Measurements from ENCODE around the gene FBXL15. TPM values are rescaled to one million over a fixed set of nuclear protein-coding genes. Genes with fewer than 3 reads are reported as not detected.

Gene FBXL15, protein sequence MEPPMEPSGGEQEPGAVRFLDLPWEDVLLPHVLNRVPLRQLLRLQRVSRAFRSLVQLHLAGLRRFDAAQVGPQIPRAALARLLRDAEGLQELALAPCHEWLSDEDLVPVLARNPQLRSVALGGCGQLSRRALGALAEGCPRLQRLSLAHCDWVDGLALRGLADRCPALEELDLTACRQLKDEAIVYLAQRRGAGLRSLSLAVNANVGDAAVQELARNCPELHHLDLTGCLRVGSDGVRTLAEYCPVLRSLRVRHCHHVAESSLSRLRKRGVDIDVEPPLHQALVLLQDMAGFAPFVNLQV
- 10 to 100 TPM; 13.5 to 15.2 TPM for total RNA-seq

DNA sequence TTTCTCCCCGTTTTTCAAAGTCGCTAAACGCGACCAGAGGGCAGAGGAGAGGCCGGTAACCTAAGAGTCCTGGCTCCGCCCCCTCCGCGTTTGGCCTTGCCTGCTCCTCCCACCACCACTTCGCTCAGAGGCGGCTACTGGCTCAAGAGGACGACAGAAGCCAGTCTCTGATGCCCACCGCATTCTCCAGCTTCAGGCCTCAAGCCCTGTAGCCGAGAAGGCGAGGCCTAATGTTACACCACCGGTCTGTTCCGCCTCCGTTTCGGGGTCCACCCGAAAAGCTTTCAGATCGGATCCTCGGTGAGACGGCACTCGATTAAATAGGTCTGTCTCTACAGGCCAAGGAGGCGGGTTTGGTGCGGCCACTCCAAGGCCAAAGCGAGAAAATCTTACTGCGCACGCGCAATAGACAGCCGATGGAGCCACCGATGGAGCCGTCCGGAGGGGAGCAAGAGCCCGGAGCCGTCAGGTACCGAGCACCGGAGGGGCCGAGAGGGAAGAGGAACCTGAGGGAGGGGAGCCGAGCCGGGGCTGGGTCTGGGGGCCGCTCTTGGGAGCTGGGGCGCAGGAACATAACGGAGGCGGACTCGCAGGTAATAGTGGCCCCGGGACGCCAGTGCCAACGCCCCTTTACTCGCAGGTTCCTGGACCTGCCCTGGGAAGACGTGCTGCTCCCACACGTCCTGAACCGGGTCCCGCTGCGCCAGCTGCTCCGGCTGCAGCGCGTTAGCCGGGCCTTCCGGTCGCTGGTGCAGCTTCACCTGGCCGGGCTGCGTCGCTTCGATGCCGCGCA, at the start of gene FBXL15:
Gene FBXL15, plus strand, starts transcription at position 123 of the 793 bp plus-strand sequence. Its CDS starts 294 bp downstream, at position 417.
- DNase-seq (peak; percentile 98), ATAC-seq (peak; percentile 87)
- H3K9me3 Mint-ChIP-seq (ENCODE audit: low read depth), result no peaks in the 10 kb centered on the region
- peaks cover 40% of the 10 kb centered on the region for H3K4me1 Mint-ChIP-seq
- H3K27me3 Mint-ChIP-seq, result peaks cover 21% of the 10 kb centered on the region
- peak within 1 kb of the TSS; percentile 95 for H3K27ac Mint-ChIP-seq
- H3K36me3 Mint-ChIP-seq, result peaks cover 1% of the 10 kb centered on the region
- peak within 1 kb of the TSS; percentile 97 for H3K4me3 Mint-ChIP-seq
- CTCF ChIA-PET, result interaction anchor here (0.6 to 7.2 kb wide), 23 partner anchors 11 to 883 kb away, joined by 3 to 82 read pairs (median 4); partner anchors contain the start of genes C10orf95, CUEDC2, GBF1 and NFKB2

- Mint-ChIP-seq H3K4me1 (no peaks in the 10 kb centered on the region), H3K4me3 (no peak overlapping the region), H3K27ac (no peak overlapping the region), H3K9me3 (ENCODE audit: low read depth) (no peaks in the 10 kb centered on the region), H3K27me3 (no peaks in the 10 kb centered on the region), H3K36me3 (peaks cover 46% of the 10 kb centered on the region)
- CTCF ChIA-PET, result interaction anchor here (1.3 to 4.4 kb wide), 4 partner anchors 19 to 212 kb away, joined by 3 to 27 read pairs (median 12); no protein-coding TSS in a partner anchor
- no peak for ATAC-seq
- no peak for DNase-seq
Measured at GRCh38 chr10:102371295-102371694, 49.3 kb upstream of the FBXL15 start.

- peaks cover 33% of the 10 kb centered on the region for H3K36me3 Mint-ChIP-seq
Measured at GRCh38 chr10:102375250-102375649, 45.4 kb upstream of the FBXL15 start.

DNA sequence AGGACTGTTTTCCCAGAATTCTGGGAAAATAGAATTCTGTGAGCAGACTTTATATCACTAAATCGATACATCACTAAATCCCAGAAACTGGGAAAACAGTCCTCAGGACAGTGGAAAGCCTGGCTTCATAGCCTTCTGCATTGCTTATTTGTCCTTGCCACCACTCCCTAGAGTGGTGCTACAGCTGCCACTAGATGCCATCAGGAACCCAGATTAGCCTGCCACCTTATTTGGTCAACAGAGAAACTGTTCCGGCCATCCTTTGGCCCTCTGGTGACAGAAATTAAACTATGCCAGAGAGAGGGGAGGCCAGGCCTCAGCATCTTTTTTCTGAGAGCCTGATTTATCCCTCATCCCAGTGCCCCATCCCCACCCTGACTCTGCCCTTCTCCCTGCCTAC, 44.8 kb upstream of the FBXL15 start:
- CTCF ChIA-PET, result interaction anchor here (0.9 to 1.2 kb wide), 3 partner anchors 8 to 146 kb away, joined by 3 to 6 read pairs (median 3); no protein-coding TSS in a partner anchor
- no peaks in the 10 kb centered on the region for H3K9me3 Mint-ChIP-seq (ENCODE audit: low read depth)
- ATAC-seq (no peak), DNase-seq (no peak)
- H3K27ac Mint-ChIP-seq, result no peak overlapping the region
- no peak overlapping the region for H3K4me3 Mint-ChIP-seq
- no peaks in the 10 kb centered on the region for H3K27me3 Mint-ChIP-seq
- H3K36me3 Mint-ChIP-seq, result peaks cover 29% of the 10 kb centered on the region
- H3K4me1 Mint-ChIP-seq, result no peaks in the 10 kb centered on the region

More at GRCh38 chr10:102375250-102375649, 45.4 kb upstream of the FBXL15 start:
- H3K27me3 Mint-ChIP-seq, result no peaks in the 10 kb centered on the region
- H3K9me3 Mint-ChIP-seq (ENCODE audit: low read depth), result no peaks in the 10 kb centered on the region
- no peak overlapping the region for H3K27ac Mint-ChIP-seq
- CTCF ChIA-PET, result interaction anchor here (0.9 kb wide), 2 partner anchors 9 to 23 kb away, joined by 3 read pairs; no protein-coding TSS in a partner anchor
- no peak overlapping the region for H3K4me3 Mint-ChIP-seq
- no peak for ATAC-seq
- no peaks in the 10 kb centered on the region for H3K4me1 Mint-ChIP-seq
- DNase-seq, result no peak

GRCh38 chr10:102376901-102377300, 43.7 kb upstream of the FBXL15 start:
- Mint-ChIP-seq H3K4me3 (no peak overlapping the region), H3K27me3 (no peaks in the 10 kb centered on the region), H3K4me1 (no peaks in the 10 kb centered on the region), H3K36me3 (peaks cover 21% of the 10 kb centered on the region), H3K9me3 (ENCODE audit: low read depth) (no peaks in the 10 kb centered on the region), H3K27ac (no peak overlapping the region)
- DNase-seq, result no peak
- CTCF ChIA-PET, result no interaction called here
- ATAC-seq, result no peak

GRCh38 chr10:102379383-102379782, 41.3 kb upstream of the FBXL15 start:
- Mint-ChIP-seq H3K36me3 (peaks cover 18% of the 10 kb centered on the region), H3K4me1 (no peaks in the 10 kb centered on the region), H3K27ac (no peak overlapping the region), H3K9me3 (ENCODE audit: low read depth) (no peaks in the 10 kb centered on the region), H3K4me3 (no peak overlapping the region), H3K27me3 (no peaks in the 10 kb centered on the region)
- CTCF ChIA-PET, result interaction anchor here (0.8 to 1.6 kb wide), 3 partner anchors 20 to 150 kb away, joined by 4 to 5 read pairs (median 4); no protein-coding TSS in a partner anchor
- DNase-seq (no peak), ATAC-seq (no peak)

GRCh38 chr10:102381983-102382382, 38.7 kb upstream of the FBXL15 start:
- ATAC-seq, result no peak
- Mint-ChIP-seq H3K27ac (peak overlapping the region; percentile 42), H3K4me1 (no peaks in the 10 kb centered on the region), H3K9me3 (ENCODE audit: low read depth) (no peaks in the 10 kb centered on the region), H3K27me3 (no peaks in the 10 kb centered on the region), H3K4me3 (no peak overlapping the region), H3K36me3 (peaks cover 11% of the 10 kb centered on the region)
- CTCF ChIA-PET, result interaction anchor here (0.7 to 2.3 kb wide), 4 partner anchors 12 to 202 kb away, joined by 3 to 7 read pairs (median 4); no protein-coding TSS in a partner anchor
- DNase-seq, result no peak

DNA sequence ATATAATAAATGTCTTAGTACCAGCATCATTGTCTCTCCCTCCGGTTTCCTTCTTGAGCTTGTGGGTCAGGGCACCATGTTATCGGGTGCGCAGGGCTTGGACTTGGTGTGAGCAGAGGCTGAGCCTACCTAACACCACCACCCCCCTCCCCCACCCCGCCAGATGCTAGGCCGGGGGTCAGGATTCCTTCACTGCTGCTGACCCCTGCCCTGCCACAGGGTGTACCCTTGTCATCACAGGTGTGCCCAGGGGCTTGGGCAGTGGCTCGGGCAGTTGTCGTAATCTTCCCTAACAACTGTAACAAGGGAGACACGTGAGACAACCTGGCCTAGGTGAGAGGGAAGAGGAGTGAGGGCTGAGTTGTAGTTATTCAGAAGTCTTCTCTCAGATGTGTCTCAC, 37.8 kb upstream of the FBXL15 start:
- ATAC-seq, result no peak
- no peaks in the 10 kb centered on the region for H3K4me1 Mint-ChIP-seq
- CTCF ChIA-PET, result interaction anchor here (1.1 kb wide), 1 partner anchor 213 kb away, joined by 4 read pairs; no protein-coding TSS in a partner anchor
- H3K36me3 Mint-ChIP-seq, result peaks cover 11% of the 10 kb centered on the region
- no peaks in the 10 kb centered on the region for H3K27me3 Mint-ChIP-seq
- H3K9me3 Mint-ChIP-seq (ENCODE audit: low read depth), result no peaks in the 10 kb centered on the region
- no peak overlapping the region for H3K27ac Mint-ChIP-seq
- no peak overlapping the region for H3K4me3 Mint-ChIP-seq
- DNase-seq, result no peak

GRCh38 chr10:102384053-102384452, 36.6 kb upstream of the FBXL15 start:
- Mint-ChIP-seq H3K27ac (no peak overlapping the region), H3K27me3 (no peaks in the 10 kb centered on the region), H3K36me3 (peaks cover 11% of the 10 kb centered on the region), H3K4me3 (no peak overlapping the region), H3K9me3 (ENCODE audit: low read depth) (no peaks in the 10 kb centered on the region), H3K4me1 (no peaks in the 10 kb centered on the region)
- DNase-seq, result no peak
- ATAC-seq, result no peak
- CTCF ChIA-PET, result interaction anchor here (0.9 to 5.4 kb wide), 11 partner anchors 8 to 154 kb away, joined by 3 to 44 read pairs (median 7); partner anchors contain the start of gene PITX3

DNA sequence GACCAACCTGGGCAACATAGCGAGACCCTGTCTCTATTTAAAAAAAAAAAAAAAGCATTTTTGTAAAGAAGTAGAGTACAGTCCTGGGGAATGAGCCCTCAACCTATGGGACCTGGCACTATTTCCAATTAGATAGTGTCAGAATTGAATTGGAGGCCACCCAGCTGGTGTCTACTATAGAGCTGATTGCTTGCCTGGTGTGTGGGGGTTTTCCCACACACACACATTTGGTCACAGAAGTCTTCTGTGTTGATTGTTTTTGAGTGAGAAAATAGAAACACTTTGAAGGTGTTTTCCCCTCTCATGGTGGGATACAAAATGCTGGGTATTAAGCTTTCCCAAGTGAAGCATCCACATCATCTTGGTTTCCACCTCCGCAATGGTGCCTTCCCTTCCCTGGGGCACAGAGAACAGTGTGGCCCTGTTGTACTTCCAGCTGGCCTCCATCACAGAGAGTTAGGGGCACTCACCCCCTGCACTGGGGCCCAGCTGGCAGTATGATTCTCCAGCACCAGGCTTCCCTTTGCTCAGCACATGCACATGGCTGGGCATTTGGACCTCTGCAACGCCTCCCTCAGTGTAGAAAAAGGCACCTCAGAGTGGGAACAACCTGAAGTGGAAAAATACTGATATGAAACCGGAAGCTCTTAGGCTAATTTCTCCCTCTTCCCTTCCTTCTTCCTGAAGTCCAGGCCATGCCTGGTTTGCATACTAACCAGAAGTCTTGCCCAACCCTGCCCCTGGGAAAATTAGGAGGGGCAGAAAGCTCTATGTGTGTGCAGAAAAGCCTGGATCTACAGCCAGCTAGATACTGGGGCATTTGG, 35.8 kb upstream of the FBXL15 start:
- DNase-seq (no peak), ATAC-seq (no peak)
- Mint-ChIP-seq H3K4me3 (no peak overlapping the region), H3K27me3 (no peaks in the 10 kb centered on the region), H3K27ac (no peak overlapping the region), H3K9me3 (ENCODE audit: low read depth) (no peaks in the 10 kb centered on the region), H3K36me3 (peaks cover 9% of the 10 kb centered on the region), H3K4me1 (no peaks in the 10 kb centered on the region)
- CTCF ChIA-PET, result interaction anchor here (0.7 to 5.4 kb wide), 18 partner anchors 8 to 199 kb away, joined by 3 to 44 read pairs (median 4); partner anchors contain the start of genes FBXL15, NFKB2 and PITX3

DNA sequence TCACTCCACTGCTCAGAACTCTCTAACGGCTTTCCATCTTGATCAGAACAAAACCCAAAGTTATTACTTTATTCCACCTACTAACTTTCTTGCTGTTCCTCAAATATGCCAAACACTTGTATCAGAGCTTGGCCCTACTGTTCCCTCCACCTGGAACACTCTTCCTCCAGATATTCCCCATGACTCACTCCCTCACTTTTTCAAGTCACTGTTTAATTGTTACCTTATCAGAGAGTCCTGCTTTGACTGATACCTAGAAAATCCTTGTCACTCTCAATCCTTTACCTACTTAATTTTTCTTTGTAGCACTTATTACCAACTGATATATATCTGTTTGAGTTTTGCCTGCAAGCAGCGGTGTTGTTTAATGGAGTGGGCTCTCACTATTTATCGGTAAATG, 30.7 kb upstream of the FBXL15 start:
- Mint-ChIP-seq H3K27ac (no peak overlapping the region), H3K4me1 (peaks cover 9% of the 10 kb centered on the region), H3K27me3 (no peaks in the 10 kb centered on the region), H3K9me3 (ENCODE audit: low read depth) (no peaks in the 10 kb centered on the region), H3K36me3 (no peaks in the 10 kb centered on the region), H3K4me3 (no peak overlapping the region)
- DNase-seq, result no peak
- no peak for ATAC-seq
- CTCF ChIA-PET, result interaction anchor here (0.7 to 2.2 kb wide), 4 partner anchors 9 to 169 kb away, joined by 3 to 16 read pairs (median 4); no protein-coding TSS in a partner anchor

- ATAC-seq (no peak), DNase-seq (no peak)
- peaks cover 22% of the 10 kb centered on the region for H3K4me1 Mint-ChIP-seq
- CTCF ChIA-PET, result interaction anchor here (1.8 to 16.5 kb wide), 5 partner anchors 8 to 191 kb away, joined by 8 to 271 read pairs (median 11); partner anchors contain the start of gene ELOVL3
- no peak overlapping the region for H3K27ac Mint-ChIP-seq
- peaks cover 9% of the 10 kb centered on the region for H3K36me3 Mint-ChIP-seq
- H3K27me3 Mint-ChIP-seq, result no peaks in the 10 kb centered on the region
- H3K4me3 Mint-ChIP-seq, result no peak overlapping the region
- no peaks in the 10 kb centered on the region for H3K9me3 Mint-ChIP-seq (ENCODE audit: low read depth)
Measured at GRCh38 chr10:102392306-102392705, 28.3 kb upstream of the FBXL15 start.
